ENCODE results near the gene FCGR1A.
"Not testable (repeated sequence)": the region's sequence is repeated elsewhere in the genome, so short reads cannot be mapped to it uniquely, and the experiment has no call there.

Gene FCGR1A

DNA sequence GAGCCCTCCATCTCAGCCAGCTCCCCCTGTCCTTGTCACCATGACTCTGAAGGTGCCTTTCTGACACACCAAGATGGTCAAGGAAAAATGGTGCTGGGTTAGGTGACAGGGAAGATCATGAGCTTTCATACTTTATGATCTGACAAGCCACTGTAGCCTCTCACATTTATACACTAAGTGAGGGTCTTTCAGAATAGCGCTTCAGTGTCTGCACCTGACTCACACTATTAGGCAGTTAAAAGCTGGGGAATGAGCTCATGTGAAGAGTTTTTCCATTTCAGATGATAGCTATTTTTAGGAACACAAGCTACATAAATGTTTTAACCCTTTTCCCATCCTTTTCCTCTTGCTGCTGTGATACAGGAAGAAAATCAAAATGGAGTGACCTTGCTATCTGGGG, 4.2 kb upstream of the FCGR1A start:
- DNase-seq, result not testable (repeated sequence)

DNA sequence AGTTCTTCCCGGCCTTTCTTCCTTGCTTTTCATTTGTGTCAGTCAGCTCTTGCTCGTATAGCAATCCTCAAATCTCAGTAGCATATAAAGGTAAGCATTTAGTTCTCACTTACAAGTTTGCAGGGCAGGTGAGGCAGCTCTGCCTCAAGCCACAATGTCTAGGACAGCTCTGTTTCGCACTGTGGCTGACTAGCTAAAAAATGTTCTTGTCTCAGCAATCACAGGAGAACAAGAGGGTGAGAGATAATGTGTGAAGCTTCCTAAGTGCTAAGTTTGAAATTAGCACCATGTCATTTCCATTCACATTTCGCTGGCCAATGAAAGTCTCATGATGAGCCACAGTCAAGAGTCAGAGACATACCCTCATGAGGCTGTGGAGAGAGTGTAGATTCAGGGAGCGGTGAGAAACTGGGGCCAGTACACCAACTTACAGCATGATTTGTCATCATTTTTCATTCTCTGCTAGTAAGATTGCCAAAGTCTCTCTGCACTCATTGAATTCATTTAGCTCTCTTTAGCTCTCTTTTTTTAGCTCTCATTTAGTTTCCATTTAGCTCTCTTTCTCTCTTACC, 995 bp upstream of the FCGR1A start:
- not testable (repeated sequence) for DNase-seq

DNA sequence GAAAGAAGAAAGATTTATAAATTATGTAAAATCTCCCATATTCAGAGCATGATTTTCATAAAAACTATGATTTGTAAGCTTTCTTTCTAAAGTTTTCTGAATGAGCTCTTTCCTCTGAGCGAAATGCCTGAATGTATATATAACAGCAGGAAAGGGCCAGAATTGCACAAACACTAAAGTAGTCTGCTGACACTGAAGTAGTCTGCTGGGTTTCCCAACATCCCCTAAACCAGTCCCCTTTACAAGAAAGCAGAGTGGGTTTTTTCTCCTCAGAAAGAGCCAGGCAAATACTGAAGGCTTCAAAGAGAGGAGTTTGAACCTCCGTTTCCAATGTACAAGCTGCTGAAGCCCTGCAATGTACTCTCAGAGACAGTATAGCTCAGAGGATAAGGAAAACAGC, 795 bp downstream of the FCGR1A start:
- not testable (repeated sequence) for DNase-seq

DNA sequence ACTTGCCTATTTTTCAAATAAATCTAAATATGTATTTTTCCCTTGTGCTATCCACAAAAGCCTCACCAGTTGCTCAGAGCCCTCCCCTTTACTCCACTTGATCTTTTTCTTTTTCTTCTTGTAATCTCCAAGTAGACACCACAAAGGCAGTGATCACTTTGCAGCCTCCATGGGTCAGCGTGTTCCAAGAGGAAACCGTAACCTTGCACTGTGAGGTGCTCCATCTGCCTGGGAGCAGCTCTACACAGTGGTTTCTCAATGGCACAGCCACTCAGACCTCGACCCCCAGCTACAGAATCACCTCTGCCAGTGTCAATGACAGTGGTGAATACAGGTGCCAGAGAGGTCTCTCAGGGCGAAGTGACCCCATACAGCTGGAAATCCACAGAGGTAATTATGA, 1.4 kb downstream of the FCGR1A start:
- DNase-seq, result not testable (repeated sequence)

DNA sequence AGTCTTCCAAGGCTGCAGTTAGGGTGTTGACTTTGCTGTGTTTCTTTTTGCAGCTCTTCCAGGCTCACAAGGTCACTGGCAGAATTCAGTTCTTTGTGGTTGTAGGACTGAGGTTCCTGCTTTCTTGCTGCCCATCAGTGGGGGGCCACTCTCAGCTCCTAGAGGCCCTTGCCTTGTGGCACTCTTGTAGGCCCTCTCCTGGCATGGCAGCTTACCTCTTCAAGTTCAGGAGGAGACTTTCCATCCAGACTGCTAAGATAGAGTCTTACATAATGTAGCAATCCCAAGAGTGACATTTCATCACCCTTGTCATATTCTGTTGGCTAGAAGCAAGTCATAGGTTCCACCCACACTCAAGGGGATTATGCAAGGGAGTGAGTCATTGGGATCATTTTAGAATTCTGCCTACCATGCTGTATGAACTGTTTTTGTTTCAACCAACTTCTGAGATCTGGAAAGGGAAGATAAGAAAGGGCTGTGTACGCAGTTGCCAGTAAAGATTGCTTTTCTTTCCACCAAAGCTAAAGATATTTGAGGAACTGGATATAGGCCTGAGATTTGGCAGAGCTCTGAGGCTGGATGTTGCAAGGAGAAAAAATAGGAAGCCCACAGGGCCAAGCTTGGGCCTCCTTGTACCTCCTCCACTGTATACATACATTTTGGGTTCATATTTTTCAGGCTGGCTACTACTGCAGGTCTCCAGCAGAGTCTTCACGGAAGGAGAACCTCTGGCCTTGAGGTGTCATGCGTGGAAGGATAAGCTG, 5.4 kb downstream of the FCGR1A start:
- DNase-seq, result not testable (repeated sequence)

DNA sequence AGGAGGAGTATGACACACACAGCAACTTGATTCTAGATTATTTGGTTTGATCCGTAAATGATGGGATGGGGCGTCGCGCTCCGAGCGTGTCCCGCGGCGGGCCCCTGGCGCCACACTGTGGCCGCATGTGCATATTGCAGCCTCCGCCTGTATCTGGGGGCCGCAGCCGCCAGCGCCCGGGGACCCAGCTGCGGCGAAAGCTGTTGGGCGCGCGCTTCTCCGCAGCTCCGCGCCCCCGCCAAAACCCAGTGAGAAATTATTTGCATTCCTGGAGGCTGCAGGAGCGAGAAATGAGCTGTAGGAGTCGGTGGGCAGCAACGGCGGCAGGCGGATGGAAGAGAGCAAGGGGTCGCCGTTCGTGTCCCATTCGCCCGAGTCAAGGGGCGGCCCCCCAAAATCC, 10.0 kb downstream of the FCGR1A start:
- DNase-seq, result peak in 3 of 4 experiments; percentile 9 to 34 (median 30)

DNA sequence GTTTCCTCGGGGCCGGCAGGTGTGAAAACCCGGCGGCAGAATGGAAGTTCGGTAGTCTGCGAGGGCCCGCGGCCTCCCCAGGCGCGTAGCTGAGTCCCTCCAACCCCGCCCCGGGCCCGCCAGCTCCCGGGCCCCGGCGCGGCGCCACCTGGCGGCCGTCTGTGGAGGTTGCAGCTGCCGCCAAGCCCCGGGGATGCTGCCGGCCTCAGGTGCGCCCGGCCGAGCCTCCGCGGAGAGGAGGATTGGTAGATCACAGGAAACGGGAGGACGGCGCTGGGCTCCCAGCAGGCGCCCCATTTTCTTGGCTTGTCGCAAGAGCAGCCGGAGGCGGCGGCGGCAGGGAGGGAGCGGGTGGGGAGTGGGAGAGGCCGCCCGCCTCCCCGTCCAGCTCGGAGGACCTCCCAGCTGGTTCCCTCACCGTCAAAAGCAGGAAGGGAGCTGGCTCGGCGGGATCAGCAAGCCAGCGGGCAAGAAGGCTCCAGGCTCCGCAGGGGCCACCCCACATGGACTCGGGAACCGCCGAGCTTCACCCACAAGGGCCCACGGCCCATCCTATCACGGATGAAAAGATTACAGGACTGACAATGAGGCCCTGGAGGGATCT, 10.5 kb downstream of the FCGR1A start:
- DNase-seq, result peak; percentile 53 to 75 (median 65)

DNA sequence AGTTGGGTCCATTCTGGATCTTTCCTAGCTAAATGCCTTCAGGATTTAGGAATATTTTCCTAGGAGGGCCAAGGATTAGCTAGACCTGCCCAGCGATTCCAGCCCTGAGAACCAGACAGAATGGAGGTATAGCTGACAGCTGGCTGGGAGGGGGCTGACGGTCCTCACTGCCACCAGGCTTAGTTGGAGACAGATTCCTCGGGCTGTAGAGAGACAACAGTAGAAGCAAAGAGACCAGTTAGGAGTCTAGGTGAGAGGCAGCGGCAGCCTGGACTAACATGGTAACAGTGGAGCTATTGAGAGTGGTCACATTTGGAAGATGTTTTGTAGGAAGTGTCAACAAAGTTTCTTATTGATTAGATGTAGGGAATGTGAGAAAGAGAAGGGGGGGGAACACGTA, 11.4 kb downstream of the FCGR1A start:
- DNase-seq, result not testable (repeated sequence)

DNA sequence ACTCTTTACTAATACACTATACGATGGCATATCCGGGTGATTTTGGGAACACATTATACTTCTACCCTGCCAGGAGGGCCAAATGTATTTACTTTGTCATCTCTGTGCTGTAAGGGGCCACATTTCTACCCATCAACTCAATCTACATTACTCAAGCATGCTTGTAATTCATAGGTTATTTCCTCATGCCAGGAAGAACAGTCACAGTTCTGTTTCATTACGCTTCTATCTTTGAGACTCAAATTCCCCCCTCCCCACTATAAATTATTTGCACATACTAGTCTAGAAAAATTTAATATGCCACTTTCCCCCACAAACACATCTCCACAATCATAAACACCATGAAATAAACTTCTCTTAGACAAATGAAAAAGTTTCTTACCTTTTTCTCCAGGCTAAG, 19.1 kb downstream of the FCGR1A start:
- DNase-seq, result not testable (repeated sequence)

DNA sequence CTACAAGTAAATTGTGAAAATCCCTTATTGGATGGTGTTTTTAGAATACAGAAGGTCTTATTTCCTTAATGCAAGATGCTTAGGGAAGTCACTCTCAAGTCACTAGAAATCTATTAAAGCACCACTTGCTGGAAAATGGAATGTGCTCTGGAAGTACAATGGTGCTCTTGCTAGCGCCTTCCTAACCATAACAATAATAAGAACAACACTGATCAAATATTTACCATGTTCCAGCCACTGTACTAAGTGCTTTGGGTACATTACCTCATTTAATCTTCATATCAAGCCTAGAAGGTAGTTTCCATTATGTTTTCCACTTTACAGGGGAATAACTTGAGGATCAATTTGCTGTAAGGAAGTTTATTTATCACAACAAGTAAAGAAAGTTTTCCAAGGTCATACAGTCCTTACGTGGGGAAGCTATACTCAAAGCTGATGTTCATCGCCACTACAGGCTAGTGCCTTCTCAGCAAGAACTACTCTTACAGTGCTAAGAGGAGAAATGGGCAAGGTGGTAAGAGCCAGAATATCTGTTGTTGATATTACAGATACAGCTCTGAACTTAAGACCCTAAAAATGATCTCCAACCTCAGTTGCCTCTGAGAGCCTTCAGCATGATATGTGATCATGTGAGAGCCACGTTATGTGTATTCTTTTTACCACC, 22.1 kb downstream of the FCGR1A start:
- DNase-seq, result not testable (repeated sequence)

DNA sequence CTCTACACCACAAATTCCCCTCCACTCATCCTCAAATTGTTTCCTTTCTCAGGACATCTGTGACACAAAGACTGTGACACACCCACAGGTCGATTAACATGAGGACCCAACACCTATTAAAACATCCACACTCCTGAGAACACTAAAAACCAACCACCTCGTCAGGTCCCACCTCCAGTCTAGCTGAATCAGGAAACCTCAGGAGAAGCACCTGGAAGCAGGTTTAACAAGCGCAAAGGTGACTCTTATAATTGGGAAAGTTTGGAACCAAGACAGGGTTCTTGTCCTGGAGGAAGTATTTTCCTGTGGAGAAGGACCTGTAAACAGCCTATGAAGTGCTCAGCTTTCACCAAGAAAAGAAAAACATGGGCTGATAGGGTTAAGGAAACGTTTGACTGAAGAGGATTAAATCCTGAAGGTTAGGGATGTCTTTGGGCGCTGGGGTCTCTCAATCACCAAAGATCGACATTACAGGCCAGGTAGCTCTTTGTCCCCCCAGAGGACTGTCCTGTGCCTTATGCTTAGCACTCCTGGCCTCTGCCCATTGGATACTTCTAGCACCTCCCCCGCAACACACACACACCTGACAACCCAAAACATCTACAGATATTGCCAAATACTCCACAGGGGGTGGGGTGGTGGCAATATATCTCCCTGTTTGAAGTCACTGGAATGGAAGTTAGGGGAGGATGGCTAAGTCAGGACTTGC, 28.4 kb downstream of the FCGR1A start:
- DNase-seq, result not testable (repeated sequence)

DNA sequence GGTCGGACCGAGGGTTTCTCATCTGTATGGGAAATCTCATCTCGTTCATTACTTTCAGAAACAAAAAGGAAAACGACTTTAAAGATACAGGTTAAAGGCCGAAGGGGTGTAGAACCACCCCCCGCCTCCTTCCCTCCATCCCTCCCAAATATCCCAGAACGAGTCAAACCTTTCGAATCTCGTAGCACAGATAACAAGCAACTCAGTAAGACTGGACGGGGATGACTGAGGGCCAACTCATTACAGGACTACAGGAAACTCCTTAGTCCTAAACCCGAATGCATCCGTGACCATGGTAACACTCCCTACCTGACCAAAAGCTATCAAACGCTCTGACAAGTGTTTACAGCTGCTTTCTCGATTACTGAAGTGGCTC, 29.0 kb downstream of the FCGR1A start:
- not testable (repeated sequence) for DNase-seq

DNA sequence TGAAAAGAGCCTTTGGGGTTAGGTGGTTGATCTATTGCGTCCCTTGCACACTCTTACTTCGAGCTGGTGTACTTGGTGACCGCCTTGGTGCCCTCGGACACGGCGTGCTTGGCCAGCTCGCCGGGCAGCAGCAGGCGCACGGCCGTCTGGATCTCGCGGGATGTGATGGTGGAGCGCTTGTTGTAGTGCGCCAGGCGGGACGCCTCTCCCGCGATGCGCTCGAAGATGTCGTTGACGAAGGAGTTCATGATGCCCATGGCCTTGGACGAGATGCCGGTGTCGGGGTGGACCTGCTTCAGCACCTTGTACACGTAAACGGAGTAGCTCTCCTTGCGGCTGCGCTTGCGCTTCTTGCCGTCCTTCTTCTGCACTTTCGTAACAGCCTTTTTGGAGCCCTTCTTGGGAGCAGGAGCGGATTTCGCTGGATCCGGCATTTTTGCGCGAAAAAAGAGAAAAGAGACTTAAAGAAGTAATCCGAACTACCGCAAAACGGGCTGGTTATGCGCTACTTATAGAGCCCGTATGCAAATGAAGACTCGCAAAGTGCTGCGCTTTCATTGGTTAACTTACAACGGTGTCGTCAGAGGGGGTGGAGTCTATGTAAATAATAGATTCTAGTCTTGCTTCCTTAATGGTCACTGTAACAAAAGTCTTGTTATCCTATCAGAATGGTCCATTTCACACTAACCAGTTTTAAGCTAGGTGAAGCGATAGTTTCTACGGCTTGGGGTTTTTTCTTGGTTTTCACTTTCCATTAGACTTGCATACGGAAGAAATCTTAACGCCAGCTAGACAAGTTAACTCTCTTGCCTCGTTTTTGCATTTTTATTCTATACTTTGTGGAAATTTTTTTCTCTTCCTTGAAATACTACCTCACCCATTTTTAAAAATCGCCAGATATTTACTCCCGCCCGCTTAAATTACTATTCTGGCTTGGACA, 29.7 kb downstream of the FCGR1A start:
- peak; percentile 24 to 58 (median 42) for DNase-seq

DNA sequence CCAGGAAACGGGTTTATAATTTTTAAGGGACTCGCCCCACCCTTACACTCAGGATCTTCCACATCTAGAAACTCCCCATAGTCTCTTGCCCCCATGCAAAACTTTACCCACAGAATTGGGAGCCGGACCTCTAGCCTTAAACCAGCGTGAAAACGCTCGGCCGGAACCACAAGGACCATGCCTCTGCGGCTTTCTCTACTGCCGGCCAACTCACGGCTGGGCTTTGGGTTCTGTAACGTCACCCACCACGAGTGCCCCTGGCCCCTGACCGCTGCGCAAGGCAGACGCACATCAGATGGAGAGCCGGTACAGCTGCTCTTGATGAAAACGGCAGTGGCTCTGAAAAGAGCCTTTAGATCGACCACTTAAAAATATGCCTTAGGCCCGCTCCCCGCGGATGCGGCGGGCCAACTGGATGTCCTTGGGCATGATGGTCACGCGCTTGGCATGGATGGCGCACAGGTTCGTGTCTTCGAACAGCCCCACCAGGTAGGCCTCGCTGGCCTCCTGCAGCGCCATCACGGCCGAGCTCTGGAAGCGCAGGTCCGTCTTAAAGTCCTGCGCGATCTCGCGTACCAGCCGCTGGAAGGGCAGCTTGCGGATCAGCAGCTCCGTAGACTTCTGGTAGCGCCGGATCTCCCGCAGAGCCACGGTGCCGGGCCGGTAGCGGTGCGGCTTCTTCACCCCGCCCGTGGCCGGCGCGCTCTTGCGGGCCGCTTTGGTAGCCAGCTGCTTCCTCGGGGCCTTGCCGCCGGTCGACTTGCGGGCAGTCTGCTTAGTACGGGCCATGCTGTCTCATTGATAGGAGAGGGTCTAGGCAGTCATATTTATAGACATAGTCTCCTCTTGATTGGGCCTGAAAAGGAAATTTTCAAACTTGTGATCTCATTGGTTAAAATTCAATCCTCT, 30.7 kb downstream of the FCGR1A start:
- DNase-seq, result peak in 2 of 4 experiments; percentile 15 to 22

DNA sequence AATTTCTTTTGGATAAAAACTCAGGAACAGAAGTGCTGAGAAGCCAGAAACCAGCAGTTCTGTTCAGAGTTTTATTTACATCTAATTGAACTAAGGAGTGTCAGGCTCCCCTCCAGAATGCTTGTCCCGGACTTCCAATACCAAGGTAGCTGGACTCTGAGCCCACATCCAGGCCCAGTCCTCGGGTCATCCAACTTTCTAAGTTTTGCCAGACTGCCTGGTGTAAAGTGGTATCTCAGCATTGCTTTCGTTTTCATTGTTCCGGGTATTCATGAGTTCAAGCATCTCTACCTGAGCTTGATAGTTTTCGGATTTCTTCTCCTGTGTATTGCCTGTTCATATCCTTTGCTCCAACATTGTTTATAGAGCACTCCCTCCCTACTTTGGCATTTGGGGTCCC, 37.9 kb downstream of the FCGR1A start:
- not testable (repeated sequence) for DNase-seq

DNA sequence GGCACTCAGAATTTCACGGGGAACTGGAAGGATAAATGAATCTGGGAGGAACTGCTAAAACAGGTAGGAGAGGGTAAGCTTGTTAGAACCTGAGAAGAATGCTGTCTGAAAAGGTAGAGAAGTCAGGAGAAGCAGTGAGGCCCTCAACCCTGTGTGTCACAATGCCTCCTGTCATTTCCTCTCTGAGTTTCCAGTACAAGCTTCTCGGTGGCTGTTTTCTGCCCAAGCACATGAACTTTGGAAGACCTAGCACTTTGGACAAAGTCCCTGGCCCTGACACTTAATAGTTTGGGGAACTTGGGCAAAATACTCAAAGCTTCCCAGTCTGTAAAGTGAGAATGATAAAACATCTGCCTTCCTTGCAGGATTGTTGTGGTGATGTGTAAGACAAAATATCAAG, 44.1 kb downstream of the FCGR1A start:
- not testable (repeated sequence) for DNase-seq

DNA sequence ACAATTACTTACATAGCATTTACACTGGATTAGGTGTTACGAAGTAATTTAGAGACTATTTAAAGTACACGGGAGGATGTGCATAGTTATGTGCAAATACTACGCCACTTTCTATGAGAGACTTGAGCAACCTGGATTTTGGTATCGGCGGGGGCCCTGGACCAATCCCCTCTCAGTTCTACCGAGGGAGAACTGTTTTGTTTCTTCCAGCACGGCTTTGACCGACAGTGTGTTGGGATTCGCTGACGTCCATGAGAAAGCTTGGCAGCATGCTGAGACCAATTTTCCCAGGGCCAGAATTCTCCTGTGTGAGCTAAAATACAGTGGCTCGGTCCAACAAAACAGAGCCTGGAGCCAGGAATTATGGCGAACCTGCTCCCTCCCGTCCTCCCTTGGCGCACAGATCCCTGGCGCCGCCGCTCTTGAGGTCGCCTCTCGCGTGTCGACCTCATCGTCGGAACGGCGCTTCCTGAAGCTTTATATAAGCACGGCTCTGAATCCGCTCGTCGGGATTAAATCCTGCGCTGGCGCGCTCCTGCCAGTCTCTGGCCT, 49.3 kb downstream of the FCGR1A start:
- DNase-seq, result not testable (repeated sequence)

DNA sequence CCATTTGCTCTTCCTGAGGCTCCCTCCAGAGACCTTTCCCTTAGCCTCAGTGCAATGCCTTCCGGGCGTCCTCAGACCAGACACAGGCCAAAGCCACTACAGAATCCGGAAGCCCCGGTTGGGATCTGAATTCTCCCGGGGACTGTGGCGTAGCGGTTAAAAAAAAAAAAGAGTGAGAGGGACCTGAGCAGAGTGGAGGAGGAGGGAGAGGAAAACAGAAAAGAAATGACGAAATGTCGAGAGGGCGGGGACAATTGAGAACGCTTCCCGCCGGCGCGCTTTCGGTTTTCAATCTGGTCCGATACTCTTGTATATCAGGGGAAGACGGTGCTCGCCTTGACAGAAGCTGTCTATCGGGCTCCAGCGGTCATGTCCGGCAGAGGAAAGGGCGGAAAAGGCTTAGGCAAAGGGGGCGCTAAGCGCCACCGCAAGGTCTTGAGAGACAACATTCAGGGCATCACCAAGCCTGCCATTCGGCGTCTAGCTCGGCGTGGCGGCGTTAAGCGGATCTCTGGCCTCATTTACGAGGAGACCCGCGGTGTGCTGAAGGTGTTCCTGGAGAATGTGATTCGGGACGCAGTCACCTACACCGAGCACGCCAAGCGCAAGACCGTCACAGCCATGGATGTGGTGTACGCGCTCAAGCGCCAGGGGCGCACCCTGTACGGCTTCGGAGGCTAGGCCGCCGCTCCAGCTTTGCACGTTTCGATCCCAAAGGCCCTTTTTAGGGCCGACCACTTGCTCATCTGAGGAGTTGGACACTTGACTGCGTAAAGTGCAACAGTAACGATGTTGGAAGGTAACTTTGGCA, 50.0 kb downstream of the FCGR1A start:
- DNase-seq, result not testable (repeated sequence)

DNA sequence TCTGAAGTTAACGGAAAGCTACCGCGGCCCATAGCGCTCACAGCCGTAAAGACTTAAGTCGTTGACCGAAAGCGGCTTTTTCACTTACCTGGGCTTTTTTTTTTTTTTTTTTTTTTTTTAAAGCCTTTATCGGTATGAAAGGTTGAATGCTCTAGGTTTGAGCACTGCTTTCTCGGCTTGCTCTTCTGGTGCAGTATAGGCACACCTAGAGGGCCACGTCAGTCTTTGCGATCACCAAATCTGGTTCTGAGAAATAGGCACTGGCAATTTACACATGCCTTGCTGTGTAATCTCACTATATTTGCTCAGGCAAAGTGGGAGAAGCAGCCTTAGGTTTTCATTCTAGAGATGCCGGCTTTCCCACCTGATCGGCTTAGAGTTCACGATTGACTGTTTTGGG, 50.6 kb downstream of the FCGR1A start:
- not testable (repeated sequence) for DNase-seq

Data from activated CD4-positive, CD25-positive, alpha-beta regulatory T cell (primary cell).